Measurements from ENCODE around the gene SRD5A1. TPM values are rescaled to one million over a fixed set of nuclear protein-coding genes. Genes with fewer than 3 reads are reported as not detected.
A peak's percentile ranks its signal among the peaks of the same experiment; 100 is the strongest.

Gene SRD5A1
- total RNA-seq, 1 donor from 2014 or later: 47.2 TPM

GRCh38 chr5:6615034-6615815, 18.0 kb upstream of the SRD5A1 start:
- H3K9me3 Mint-ChIP-seq (ENCODE audit: unreplicated experiment): no peaks in the 10 kb centered on the region
- H3K27me3 Mint-ChIP-seq (ENCODE audit: unreplicated experiment): no peaks in the 10 kb centered on the region
- H3K4me1 Mint-ChIP-seq (ENCODE audit: low read depth, unreplicated experiment): no peaks in the 10 kb centered on the region
- no peak for DNase-seq
- no peak for TF ChIP-seq CTCF (IDR thresholded peaks at IDR 0.05; ENCODE audit: partially characterized antibody, unreplicated experiment)
- no peak overlapping the region for H3K4me3 Mint-ChIP-seq (ENCODE audit: unreplicated experiment)
- peaks cover 7% of the 10 kb centered on the region for H3K36me3 Mint-ChIP-seq (ENCODE audit: unreplicated experiment)
- peak overlapping the region; percentile 15 for H3K27ac Mint-ChIP-seq (ENCODE audit: unreplicated experiment)

GRCh38 chr5:6616632-6617031, 16.6 kb upstream of the SRD5A1 start:
- Mint-ChIP-seq H3K36me3 (ENCODE audit: unreplicated experiment) (peaks cover 7% of the 10 kb centered on the region), H3K27ac (ENCODE audit: unreplicated experiment) (no peak overlapping the region)

GRCh38 chr5:6623228-6623627, 10.0 kb upstream of the SRD5A1 start:
- Mint-ChIP-seq H3K4me1 (ENCODE audit: low read depth, unreplicated experiment) (no peaks in the 10 kb centered on the region), H3K36me3 (ENCODE audit: unreplicated experiment) (peaks cover 3% of the 10 kb centered on the region), H3K27me3 (ENCODE audit: unreplicated experiment) (peaks cover 2% of the 10 kb centered on the region), H3K9me3 (ENCODE audit: unreplicated experiment) (no peaks in the 10 kb centered on the region), H3K4me3 (ENCODE audit: unreplicated experiment) (no peak overlapping the region), H3K27ac (ENCODE audit: unreplicated experiment) (no peak overlapping the region)
- no peak for TF ChIP-seq CTCF (IDR thresholded peaks at IDR 0.05; ENCODE audit: partially characterized antibody, unreplicated experiment)
- DNase-seq: no peak

More at GRCh38 chr5:6616632-6617031, 16.6 kb upstream of the SRD5A1 start:
- Mint-ChIP-seq H3K27me3 (ENCODE audit: unreplicated experiment) (no peaks in the 10 kb centered on the region), H3K4me3 (ENCODE audit: unreplicated experiment) (no peak overlapping the region), H3K9me3 (ENCODE audit: unreplicated experiment) (no peaks in the 10 kb centered on the region), H3K4me1 (ENCODE audit: low read depth, unreplicated experiment) (no peaks in the 10 kb centered on the region)
- no peak for DNase-seq
- TF ChIP-seq CTCF (IDR thresholded peaks at IDR 0.05; ENCODE audit: partially characterized antibody, unreplicated experiment): no peak

- no peaks in the 10 kb centered on the region for H3K9me3 Mint-ChIP-seq (ENCODE audit: unreplicated experiment)
- DNase-seq: no peak
- peaks cover 2% of the 10 kb centered on the region for H3K27me3 Mint-ChIP-seq (ENCODE audit: unreplicated experiment)
- TF ChIP-seq CTCF (IDR thresholded peaks at IDR 0.05; ENCODE audit: partially characterized antibody, unreplicated experiment): no peak
- peaks cover 3% of the 10 kb centered on the region for H3K36me3 Mint-ChIP-seq (ENCODE audit: unreplicated experiment)
- no peak overlapping the region for H3K4me3 Mint-ChIP-seq (ENCODE audit: unreplicated experiment)
- no peak overlapping the region for H3K27ac Mint-ChIP-seq (ENCODE audit: unreplicated experiment)
- no peaks in the 10 kb centered on the region for H3K4me1 Mint-ChIP-seq (ENCODE audit: low read depth, unreplicated experiment)
Observed at GRCh38 chr5:6623941-6624340, 9.3 kb upstream of the SRD5A1 start.

- no peak for DNase-seq
- Mint-ChIP-seq H3K4me1 (ENCODE audit: low read depth, unreplicated experiment) (peaks cover 5% of the 10 kb centered on the region), H3K9me3 (ENCODE audit: unreplicated experiment) (no peaks in the 10 kb centered on the region), H3K27me3 (ENCODE audit: unreplicated experiment) (peaks cover 2% of the 10 kb centered on the region), H3K36me3 (ENCODE audit: unreplicated experiment) (peaks cover 3% of the 10 kb centered on the region), H3K27ac (ENCODE audit: unreplicated experiment) (no peak overlapping the region), H3K4me3 (ENCODE audit: unreplicated experiment) (no peak overlapping the region)
- TF ChIP-seq CTCF (IDR thresholded peaks at IDR 0.05; ENCODE audit: partially characterized antibody, unreplicated experiment): no peak
Observed at GRCh38 chr5:6626508-6626907, 6.7 kb upstream of the SRD5A1 start.
